Measurements from ENCODE around the gene EPSTI1. TPM values are rescaled to one million over a fixed set of nuclear protein-coding genes. Genes with fewer than 3 reads are reported as not detected.
A peak's percentile ranks its signal among the peaks of the same experiment; 100 is the strongest.
"Not testable (repeated sequence)": the region's sequence is repeated elsewhere in the genome, so short reads cannot be mapped to it uniquely, and the experiment has no call there.

EPSTI1 gene, protein sequence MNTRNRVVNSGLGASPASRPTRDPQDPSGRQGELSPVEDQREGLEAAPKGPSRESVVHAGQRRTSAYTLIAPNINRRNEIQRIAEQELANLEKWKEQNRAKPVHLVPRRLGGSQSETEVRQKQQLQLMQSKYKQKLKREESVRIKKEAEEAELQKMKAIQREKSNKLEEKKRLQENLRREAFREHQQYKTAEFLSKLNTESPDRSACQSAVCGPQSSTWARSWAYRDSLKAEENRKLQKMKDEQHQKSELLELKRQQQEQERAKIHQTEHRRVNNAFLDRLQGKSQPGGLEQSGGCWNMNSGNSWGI
- 9.0 and 15.1 TPM in 2 replicates for total RNA-seq

- TF ChIP-seq, protein P1, sequence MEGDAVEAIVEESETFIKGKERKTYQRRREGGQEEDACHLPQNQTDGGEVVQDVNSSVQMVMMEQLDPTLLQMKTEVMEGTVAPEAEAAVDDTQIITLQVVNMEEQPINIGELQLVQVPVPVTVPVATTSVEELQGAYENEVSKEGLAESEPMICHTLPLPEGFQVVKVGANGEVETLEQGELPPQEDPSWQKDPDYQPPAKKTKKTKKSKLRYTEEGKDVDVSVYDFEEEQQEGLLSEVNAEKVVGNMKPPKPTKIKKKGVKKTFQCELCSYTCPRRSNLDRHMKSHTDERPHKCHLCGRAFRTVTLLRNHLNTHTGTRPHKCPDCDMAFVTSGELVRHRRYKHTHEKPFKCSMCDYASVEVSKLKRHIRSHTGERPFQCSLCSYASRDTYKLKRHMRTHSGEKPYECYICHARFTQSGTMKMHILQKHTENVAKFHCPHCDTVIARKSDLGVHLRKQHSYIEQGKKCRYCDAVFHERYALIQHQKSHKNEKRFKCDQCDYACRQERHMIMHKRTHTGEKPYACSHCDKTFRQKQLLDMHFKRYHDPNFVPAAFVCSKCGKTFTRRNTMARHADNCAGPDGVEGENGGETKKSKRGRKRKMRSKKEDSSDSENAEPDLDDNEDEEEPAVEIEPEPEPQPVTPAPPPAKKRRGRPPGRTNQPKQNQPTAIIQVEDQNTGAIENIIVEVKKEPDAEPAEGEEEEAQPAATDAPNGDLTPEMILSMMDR (IDR thresholded peaks at IDR 0.05; ENCODE audit: insufficient read depth, low read depth, low read length) = no peak
- peak; percentile 87 for DNase-seq (ENCODE audit: low read depth)
- H3K4me3 ChIP-seq (ENCODE audit: low read depth, low read length) = peak within 1 kb of the TSS; percentile 70
Measured at GRCh38 chr13:42991898-42992763, at the start of gene EPSTI1. Gene EPSTI1 (minus strand): TSS chr13:42992241. CDS start chr13:42992165, 76 bp downstream.

GRCh38 chr13:43041369-43041921 is 49.4 kb upstream of the EPSTI1 start:
- TF ChIP-seq, protein P1 (IDR thresholded peaks at IDR 0.05; ENCODE audit: insufficient read depth, low read depth, low read length) = no peak
- no peak overlapping the region for H3K4me3 ChIP-seq (ENCODE audit: low read depth, low read length)
- DNase-seq (ENCODE audit: low read depth) = no peak

GRCh38 chr13:43040581-43041368 is 48.7 kb upstream of the EPSTI1 start:
- H3K4me3 ChIP-seq (ENCODE audit: low read depth, low read length); DNase-seq (ENCODE audit: low read depth): not testable (repeated sequence)

DNA sequence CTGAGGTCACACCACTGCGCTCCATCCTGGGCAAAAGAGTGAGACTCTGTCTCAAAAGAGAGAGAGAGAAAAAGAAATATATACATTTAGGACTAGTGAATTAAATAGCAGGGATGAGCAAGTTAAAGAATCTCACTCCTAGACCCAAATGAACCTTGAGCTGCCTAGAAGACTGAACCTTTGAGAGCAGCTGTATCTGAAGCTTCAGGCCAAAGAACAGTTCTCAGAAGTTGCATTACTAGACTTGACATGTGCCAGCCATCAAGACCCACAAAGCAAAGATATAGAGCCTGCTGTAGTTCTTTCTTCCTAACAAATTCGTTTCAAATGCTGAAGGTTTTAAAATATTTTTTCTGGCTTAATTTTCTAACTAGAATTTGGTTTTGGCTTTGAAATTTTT is 47.9 kb upstream of the EPSTI1 start:
- TF ChIP-seq, protein P1 (IDR thresholded peaks at IDR 0.05; ENCODE audit: insufficient read depth, low read depth, low read length) = no peak
- DNase-seq (ENCODE audit: low read depth) = no peak

GRCh38 chr13:43036351-43037250 is 44.6 kb upstream of the EPSTI1 start:
- DNase-seq (ENCODE audit: low read depth) = peak; percentile 71
- H3K4me3 ChIP-seq (ENCODE audit: low read depth, low read length) = no peak overlapping the region
- TF ChIP-seq, protein P1 (IDR thresholded peaks at IDR 0.05; ENCODE audit: insufficient read depth, low read depth, low read length) = no peak

More for the DNA sequence above, 47.9 kb upstream of the EPSTI1 start:
- no peak overlapping the region for H3K4me3 ChIP-seq (ENCODE audit: low read depth, low read length)

DNA sequence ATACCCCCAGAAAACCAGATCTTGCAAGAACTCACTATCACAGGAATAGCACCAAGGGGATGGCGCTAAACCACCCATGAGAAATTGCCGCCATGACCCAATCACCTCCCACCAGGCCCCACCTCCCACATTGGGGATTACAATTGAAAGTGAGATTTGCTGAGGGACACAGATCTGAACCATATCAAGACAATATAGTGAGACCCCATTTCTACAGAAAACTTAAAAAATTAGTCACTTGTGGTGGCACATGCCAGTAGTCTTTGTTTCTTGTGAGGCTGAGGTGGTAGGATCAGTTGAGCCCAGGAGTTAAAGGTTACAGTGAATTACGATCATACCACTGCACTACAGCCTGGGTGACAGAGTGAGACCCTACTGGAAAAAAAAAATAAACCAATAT is 41.0 kb upstream of the EPSTI1 start:
- H3K4me3 ChIP-seq (ENCODE audit: low read depth, low read length) = no peak overlapping the region
- no peak for DNase-seq (ENCODE audit: low read depth)
- TF ChIP-seq, protein P1 (IDR thresholded peaks at IDR 0.05; ENCODE audit: insufficient read depth, low read depth, low read length) = no peak
